ENCODE data around the gene KCTD14.

GRCh38 chr11:77981346-77981947 lies 41.6 kb downstream of the KCTD14 start:
- TF ChIP-seq CTCF (IDR thresholded peaks at IDR 0.05) (no peak), POLR2A (IDR thresholded peaks at IDR 0.05) (no peak)

All from adrenal gland (tissue), 5 donors.